ENCODE data around the gene PIP5KL1. TPM values are rescaled to one million over a fixed set of nuclear protein-coding genes. Genes with fewer than 3 reads are reported as not detected.

The PIP5KL1 gene
- total RNA-seq, 1 experiment from 2014 or later, result 16.8 TPM

DNA sequence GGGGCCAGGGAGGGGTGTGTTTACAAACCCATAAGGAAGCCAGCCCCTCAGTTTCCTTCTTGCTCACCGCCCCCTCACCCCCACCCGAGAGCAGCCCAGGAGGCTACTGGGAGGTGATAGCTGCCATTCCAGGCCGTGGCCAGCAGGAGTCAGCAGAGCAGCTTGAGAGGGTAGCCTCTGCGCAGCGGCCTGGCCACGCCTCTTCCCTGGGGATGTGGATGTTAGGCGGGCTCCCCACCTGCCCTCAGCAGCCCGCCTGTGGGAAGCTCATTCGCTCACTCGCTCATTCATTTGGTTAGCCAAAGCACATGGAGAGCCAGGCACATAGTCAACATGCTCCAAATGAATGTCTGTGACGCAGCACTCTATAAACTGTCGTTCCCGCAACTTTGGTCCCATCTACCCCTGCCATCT, 13.2 kb upstream of the PIP5KL1 start (continued):
- TF ChIP-seq, protein P1, sequence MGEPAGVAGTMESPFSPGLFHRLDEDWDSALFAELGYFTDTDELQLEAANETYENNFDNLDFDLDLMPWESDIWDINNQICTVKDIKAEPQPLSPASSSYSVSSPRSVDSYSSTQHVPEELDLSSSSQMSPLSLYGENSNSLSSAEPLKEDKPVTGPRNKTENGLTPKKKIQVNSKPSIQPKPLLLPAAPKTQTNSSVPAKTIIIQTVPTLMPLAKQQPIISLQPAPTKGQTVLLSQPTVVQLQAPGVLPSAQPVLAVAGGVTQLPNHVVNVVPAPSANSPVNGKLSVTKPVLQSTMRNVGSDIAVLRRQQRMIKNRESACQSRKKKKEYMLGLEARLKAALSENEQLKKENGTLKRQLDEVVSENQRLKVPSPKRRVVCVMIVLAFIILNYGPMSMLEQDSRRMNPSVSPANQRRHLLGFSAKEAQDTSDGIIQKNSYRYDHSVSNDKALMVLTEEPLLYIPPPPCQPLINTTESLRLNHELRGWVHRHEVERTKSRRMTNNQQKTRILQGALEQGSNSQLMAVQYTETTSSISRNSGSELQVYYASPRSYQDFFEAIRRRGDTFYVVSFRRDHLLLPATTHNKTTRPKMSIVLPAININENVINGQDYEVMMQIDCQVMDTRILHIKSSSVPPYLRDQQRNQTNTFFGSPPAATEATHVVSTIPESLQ (CRISPR knock-in tag; IDR thresholded peaks at IDR 0.05), result no peak
- no peak for TF ChIP-seq FOXK1 (CRISPR knock-in tag; IDR thresholded peaks at IDR 0.05)
- TF ChIP-seq, protein P2, sequence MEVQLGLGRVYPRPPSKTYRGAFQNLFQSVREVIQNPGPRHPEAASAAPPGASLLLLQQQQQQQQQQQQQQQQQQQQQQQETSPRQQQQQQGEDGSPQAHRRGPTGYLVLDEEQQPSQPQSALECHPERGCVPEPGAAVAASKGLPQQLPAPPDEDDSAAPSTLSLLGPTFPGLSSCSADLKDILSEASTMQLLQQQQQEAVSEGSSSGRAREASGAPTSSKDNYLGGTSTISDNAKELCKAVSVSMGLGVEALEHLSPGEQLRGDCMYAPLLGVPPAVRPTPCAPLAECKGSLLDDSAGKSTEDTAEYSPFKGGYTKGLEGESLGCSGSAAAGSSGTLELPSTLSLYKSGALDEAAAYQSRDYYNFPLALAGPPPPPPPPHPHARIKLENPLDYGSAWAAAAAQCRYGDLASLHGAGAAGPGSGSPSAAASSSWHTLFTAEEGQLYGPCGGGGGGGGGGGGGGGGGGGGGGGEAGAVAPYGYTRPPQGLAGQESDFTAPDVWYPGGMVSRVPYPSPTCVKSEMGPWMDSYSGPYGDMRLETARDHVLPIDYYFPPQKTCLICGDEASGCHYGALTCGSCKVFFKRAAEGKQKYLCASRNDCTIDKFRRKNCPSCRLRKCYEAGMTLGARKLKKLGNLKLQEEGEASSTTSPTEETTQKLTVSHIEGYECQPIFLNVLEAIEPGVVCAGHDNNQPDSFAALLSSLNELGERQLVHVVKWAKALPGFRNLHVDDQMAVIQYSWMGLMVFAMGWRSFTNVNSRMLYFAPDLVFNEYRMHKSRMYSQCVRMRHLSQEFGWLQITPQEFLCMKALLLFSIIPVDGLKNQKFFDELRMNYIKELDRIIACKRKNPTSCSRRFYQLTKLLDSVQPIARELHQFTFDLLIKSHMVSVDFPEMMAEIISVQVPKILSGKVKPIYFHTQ (CRISPR knock-in tag; IDR thresholded peaks at IDR 0.05), result no peak
- TF ChIP-seq SP1 (CRISPR knock-in tag; conservative IDR thresholded peaks at IDR 0.05), result peak; percentile 62; the same call in 1 of the 2 replicates

DNA sequence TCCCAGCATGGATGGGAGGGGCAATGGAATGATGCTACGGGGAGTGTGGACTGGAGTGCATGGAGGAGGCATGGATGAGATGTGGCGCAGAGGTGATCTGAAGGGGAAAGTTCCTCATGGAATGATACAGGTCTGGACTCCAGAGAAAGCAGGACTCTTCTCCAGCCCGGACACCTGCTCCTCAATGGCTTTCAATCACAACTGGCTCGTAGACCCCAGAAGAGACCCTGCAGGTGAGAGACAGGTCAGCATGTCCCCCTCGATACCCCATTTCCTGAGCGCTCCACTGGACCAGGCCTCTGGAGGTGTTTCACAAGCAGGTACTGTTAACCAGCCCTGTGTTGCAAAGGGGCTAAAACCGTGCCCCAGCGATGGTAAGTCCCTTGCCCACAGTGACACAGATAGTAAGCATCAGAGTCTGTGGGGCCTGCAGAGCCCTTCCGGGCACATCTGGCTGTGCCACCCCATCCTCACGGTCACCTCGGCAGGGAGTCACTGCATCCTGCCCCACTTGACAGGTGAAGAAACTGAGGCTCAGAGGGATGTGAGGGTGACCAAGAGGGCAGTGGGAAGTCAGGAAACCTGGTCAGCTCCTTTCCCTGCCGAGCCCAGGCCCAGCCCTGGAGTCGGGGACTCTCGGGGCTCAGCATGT, 12.6 kb upstream of the PIP5KL1 start:
- no peak overlapping the region for H3K4me3 Mint-ChIP-seq
- DNase-seq (ENCODE audit: low spot score), result no peak
- peaks cover 5% of the 10 kb centered on the region; the same call in 1 of the 2 replicates for H3K36me3 Mint-ChIP-seq
- no peaks in the 10 kb centered on the region for H3K9me3 Mint-ChIP-seq
- peaks cover 25% of the 10 kb centered on the region for H3K4me1 Mint-ChIP-seq
- TF ChIP-seq, protein P3, sequence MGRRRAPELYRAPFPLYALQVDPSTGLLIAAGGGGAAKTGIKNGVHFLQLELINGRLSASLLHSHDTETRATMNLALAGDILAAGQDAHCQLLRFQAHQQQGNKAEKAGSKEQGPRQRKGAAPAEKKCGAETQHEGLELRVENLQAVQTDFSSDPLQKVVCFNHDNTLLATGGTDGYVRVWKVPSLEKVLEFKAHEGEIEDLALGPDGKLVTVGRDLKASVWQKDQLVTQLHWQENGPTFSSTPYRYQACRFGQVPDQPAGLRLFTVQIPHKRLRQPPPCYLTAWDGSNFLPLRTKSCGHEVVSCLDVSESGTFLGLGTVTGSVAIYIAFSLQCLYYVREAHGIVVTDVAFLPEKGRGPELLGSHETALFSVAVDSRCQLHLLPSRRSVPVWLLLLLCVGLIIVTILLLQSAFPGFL (CRISPR knock-in tag; IDR thresholded peaks at IDR 0.05; ENCODE audit: borderline replicate concordance), result no peak
- TF ChIP-seq, protein P4, sequence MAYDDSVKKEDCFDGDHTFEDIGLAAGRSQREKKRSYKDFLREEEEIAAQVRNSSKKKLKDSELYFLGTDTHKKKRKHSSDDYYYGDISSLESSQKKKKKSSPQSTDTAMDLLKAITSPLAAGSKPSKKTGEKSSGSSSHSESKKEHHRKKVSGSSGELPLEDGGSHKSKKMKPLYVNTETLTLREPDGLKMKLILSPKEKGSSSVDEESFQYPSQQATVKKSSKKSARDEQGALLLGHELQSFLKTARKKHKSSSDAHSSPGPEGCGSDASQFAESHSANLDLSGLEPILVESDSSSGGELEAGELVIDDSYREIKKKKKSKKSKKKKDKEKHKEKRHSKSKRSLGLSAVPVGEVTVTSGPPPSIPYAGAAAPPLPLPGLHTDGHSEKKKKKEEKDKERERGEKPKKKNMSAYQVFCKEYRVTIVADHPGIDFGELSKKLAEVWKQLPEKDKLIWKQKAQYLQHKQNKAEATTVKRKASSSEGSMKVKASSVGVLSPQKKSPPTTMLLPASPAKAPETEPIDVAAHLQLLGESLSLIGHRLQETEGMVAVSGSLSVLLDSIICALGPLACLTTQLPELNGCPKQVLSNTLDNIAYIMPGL (CRISPR knock-in tag; IDR thresholded peaks at IDR 0.05), result 0 out of 2 replicates have a peak, but pooled peaks have one; percentile 40
- CTCF ChIA-PET, result interaction anchor here (0.6 to 5.2 kb wide), 72 partner anchors 9 to 519 kb away, joined by 3 to 179 read pairs (median 6); partner anchors contain the start of genes BBLN, EEIG1, ENG and NAIF1
- H3K27me3 Mint-ChIP-seq (ENCODE audit: low read depth), result no peaks in the 10 kb centered on the region
- POLR2A ChIA-PET, result interaction anchor here (0.7 to 1.7 kb wide), 5 partner anchors 13 to 155 kb away, joined by 3 to 8 read pairs (median 4); partner anchors contain the start of gene PIP5KL1
- ATAC-seq, result no peak
- H3K27ac Mint-ChIP-seq, result peak overlapping the region; percentile 81

DNA sequence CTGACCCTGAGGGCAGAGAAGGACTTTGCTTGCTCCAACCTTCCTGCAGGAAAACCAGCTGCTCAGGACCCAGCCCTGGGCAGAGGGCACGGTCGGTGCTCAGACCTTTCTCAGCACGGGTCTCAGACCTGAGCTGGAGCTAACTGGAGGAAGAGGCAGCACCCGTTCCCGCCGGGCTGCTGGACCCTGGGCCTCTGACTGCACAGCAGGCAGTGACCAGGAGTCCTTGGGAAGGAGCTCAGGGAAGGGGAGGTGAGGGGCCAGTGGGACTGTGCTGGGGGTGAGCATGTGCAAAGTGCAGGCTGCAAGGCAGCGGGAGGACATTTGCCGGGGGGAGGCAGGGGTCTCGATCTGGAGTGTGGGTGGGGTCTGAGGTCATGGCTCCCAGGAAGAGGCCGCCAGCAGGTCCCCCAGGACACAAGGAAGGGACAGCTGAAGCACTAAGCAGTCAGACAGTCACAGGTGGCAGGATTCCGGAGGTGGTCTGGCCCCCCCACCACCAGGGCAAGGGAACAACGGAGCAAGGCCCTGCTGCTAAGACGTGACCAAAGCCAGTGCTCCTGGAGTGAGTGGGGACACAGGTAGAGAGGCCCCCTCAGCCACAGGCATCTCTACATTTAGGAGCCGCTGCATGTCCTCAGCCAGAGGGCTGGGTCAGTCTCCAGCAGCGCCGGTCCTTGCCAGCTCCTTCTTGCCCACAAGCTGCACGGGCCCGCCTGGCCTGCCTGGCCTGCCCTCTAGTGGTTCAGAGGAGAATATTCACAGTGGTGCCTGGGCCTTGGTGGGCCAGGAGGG, 11.8 kb upstream of the PIP5KL1 start:
- Mint-ChIP-seq H3K4me1 (peaks cover 28% of the 10 kb centered on the region), H3K36me3 (peaks cover 5% of the 10 kb centered on the region; the same call in 1 of the 2 replicates), H3K27me3 (ENCODE audit: low read depth) (no peaks in the 10 kb centered on the region), H3K4me3 (no peak overlapping the region), H3K9me3 (no peaks in the 10 kb centered on the region), H3K27ac (peak overlapping the region; percentile 81)
- POLR2A ChIA-PET, result interaction anchor here (1.6 to 1.7 kb wide), 3 partner anchors 12 to 156 kb away, joined by 4 to 8 read pairs (median 4); partner anchors contain the start of gene PIP5KL1
- CTCF ChIA-PET, result interaction anchor here (0.5 to 5.2 kb wide), 49 partner anchors 9 to 549 kb away, joined by 3 to 179 read pairs (median 5); partner anchors contain the start of genes BBLN, EEIG1, NAIF1 and PIP5KL1
- ATAC-seq (peak; percentile 67), DNase-seq (ENCODE audit: low spot score) (peak; percentile 78)
- TF ChIP-seq CREB1 (CRISPR knock-in tag; IDR thresholded peaks at IDR 0.05) (no peak), ETV6 (CRISPR knock-in tag; IDR thresholded peaks at IDR 0.05) (no peak; the same call in 1 of the 2 replicates), ZNF317 (CRISPR knock-in tag; IDR thresholded peaks at IDR 0.05; ENCODE audit: borderline replicate concordance, low read depth) (no peak), ZNF416 (CRISPR knock-in tag; IDR thresholded peaks at IDR 0.05) (peak; percentile 61; the same call in 1 of the 2 replicates), RELA (CRISPR knock-in tag; IDR thresholded peaks at IDR 0.05; ENCODE audit: borderline replicate concordance) (no peak)
- TF ChIP-seq, protein P5, sequence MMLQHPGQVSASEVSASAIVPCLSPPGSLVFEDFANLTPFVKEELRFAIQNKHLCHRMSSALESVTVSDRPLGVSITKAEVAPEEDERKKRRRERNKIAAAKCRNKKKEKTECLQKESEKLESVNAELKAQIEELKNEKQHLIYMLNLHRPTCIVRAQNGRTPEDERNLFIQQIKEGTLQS (CRISPR knock-in tag; conservative IDR thresholded peaks at IDR 0.05), result no peak
- TF ChIP-seq, protein P6, sequence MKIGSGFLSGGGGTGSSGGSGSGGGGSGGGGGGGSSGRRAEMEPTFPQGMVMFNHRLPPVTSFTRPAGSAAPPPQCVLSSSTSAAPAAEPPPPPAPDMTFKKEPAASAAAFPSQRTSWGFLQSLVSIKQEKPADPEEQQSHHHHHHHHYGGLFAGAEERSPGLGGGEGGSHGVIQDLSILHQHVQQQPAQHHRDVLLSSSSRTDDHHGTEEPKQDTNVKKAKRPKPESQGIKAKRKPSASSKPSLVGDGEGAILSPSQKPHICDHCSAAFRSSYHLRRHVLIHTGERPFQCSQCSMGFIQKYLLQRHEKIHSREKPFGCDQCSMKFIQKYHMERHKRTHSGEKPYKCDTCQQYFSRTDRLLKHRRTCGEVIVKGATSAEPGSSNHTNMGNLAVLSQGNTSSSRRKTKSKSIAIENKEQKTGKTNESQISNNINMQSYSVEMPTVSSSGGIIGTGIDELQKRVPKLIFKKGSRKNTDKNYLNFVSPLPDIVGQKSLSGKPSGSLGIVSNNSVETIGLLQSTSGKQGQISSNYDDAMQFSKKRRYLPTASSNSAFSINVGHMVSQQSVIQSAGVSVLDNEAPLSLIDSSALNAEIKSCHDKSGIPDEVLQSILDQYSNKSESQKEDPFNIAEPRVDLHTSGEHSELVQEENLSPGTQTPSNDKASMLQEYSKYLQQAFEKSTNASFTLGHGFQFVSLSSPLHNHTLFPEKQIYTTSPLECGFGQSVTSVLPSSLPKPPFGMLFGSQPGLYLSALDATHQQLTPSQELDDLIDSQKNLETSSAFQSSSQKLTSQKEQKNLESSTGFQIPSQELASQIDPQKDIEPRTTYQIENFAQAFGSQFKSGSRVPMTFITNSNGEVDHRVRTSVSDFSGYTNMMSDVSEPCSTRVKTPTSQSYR (CRISPR knock-in tag; IDR thresholded peaks at IDR 0.05), result no peak
- TF ChIP-seq, protein P7, sequence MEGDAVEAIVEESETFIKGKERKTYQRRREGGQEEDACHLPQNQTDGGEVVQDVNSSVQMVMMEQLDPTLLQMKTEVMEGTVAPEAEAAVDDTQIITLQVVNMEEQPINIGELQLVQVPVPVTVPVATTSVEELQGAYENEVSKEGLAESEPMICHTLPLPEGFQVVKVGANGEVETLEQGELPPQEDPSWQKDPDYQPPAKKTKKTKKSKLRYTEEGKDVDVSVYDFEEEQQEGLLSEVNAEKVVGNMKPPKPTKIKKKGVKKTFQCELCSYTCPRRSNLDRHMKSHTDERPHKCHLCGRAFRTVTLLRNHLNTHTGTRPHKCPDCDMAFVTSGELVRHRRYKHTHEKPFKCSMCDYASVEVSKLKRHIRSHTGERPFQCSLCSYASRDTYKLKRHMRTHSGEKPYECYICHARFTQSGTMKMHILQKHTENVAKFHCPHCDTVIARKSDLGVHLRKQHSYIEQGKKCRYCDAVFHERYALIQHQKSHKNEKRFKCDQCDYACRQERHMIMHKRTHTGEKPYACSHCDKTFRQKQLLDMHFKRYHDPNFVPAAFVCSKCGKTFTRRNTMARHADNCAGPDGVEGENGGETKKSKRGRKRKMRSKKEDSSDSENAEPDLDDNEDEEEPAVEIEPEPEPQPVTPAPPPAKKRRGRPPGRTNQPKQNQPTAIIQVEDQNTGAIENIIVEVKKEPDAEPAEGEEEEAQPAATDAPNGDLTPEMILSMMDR (IDR thresholded peaks at IDR 0.05), result peak; percentile 96
- TF ChIP-seq, protein P8, sequence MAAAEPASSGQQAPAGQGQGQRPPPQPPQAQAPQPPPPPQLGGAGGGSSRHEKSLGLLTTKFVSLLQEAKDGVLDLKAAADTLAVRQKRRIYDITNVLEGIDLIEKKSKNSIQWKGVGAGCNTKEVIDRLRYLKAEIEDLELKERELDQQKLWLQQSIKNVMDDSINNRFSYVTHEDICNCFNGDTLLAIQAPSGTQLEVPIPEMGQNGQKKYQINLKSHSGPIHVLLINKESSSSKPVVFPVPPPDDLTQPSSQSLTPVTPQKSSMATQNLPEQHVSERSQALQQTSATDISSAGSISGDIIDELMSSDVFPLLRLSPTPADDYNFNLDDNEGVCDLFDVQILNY (CRISPR knock-in tag; IDR thresholded peaks at IDR 0.05), result no peak
